ENCODE measurements around the gene FAM237B.
"Not testable (repeated sequence)": the region's sequence is repeated elsewhere in the genome, so short reads cannot be mapped to it uniquely, and the experiment has no call there.

FAM237B gene

GRCh38 chr7:90320801-90321494, at the start of gene FAM237B:
Gene FAM237B, minus strand, starts transcription at chr7:90321304. Its CDS starts 1,556 bp downstream, at chr7:90319748.
- no peak for TF ChIP-seq POLR2A (IDR thresholded peaks at IDR 0.05; ENCODE audit: low read depth, low read length)
- DNase-seq (ENCODE audit: insufficient read length, low spot score) (no peak), FAIRE-seq (no peak)

- FAIRE-seq (no peak), DNase-seq (ENCODE audit: insufficient read length, low spot score) (no peak)
- TF ChIP-seq POLR2A (IDR thresholded peaks at IDR 0.05; ENCODE audit: low read depth, low read length) = no peak
Observed at GRCh38 chr7:90351987-90352386, 30.9 kb upstream of the FAM237B start.

GRCh38 chr7:90350032-90350431, 28.9 kb upstream of the FAM237B start:
- not testable (repeated sequence) for FAIRE-seq; DNase-seq (ENCODE audit: insufficient read length, low spot score)

GRCh38 chr7:90349305-90349704, 28.2 kb upstream of the FAM237B start:
- FAIRE-seq = no peak
- no peak for TF ChIP-seq POLR2A (IDR thresholded peaks at IDR 0.05; ENCODE audit: low read depth, low read length)

GRCh38 chr7:90347759-90348158, 26.7 kb upstream of the FAM237B start:
- no peak for TF ChIP-seq POLR2A (IDR thresholded peaks at IDR 0.05; ENCODE audit: low read depth, low read length)
- DNase-seq (ENCODE audit: insufficient read length, low spot score) (no peak), FAIRE-seq (no peak)

More at GRCh38 chr7:90349305-90349704, 28.2 kb upstream of the FAM237B start:
- no peak for DNase-seq (ENCODE audit: insufficient read length, low spot score)

- peak; percentile 90 for TF ChIP-seq POLR2A (IDR thresholded peaks at IDR 0.05; ENCODE audit: low read depth, low read length)
- DNase-seq (ENCODE audit: insufficient read length, low spot score) (peak; percentile 81), FAIRE-seq (peak; percentile 66)
Observed at GRCh38 chr7:90346336-90347125, 25.4 kb upstream of the FAM237B start, which contains the start of gene GTPBP10. Gene GTPBP10, plus strand, starts transcription at chr7:90346716. Its CDS starts 26 bp downstream, at chr7:90346742.

- DNase-seq (ENCODE audit: insufficient read length, low spot score) = no peak
- no peak for TF ChIP-seq POLR2A (IDR thresholded peaks at IDR 0.05; ENCODE audit: low read depth, low read length)
- FAIRE-seq = peak; percentile 62
Observed at GRCh38 chr7:90345595-90346335, 24.7 kb upstream of the FAM237B start.

GRCh38 chr7:90345016-90345415, 23.9 kb upstream of the FAM237B start:
- FAIRE-seq (no peak), DNase-seq (ENCODE audit: insufficient read length, low spot score) (no peak)
- TF ChIP-seq POLR2A (IDR thresholded peaks at IDR 0.05; ENCODE audit: low read depth, low read length) = no peak

- TF ChIP-seq POLR2A (IDR thresholded peaks at IDR 0.05; ENCODE audit: low read depth, low read length) = no peak
- DNase-seq (ENCODE audit: insufficient read length, low spot score) (no peak), FAIRE-seq (no peak)
Observed at GRCh38 chr7:90337106-90337505, 16.0 kb upstream of the FAM237B start.

- not testable (repeated sequence) for FAIRE-seq; DNase-seq (ENCODE audit: insufficient read length, low spot score)
Observed at GRCh38 chr7:90334926-90335325, 13.8 kb upstream of the FAM237B start.

- no peak for DNase-seq (ENCODE audit: insufficient read length, low spot score)
- no peak for TF ChIP-seq POLR2A (IDR thresholded peaks at IDR 0.05; ENCODE audit: low read depth, low read length)
- no peak for FAIRE-seq
Observed at GRCh38 chr7:90334193-90334843, 13.2 kb upstream of the FAM237B start.

GRCh38 chr7:90326500-90326899, 5.4 kb upstream of the FAM237B start:
- DNase-seq (ENCODE audit: insufficient read length, low spot score) (no peak), FAIRE-seq (no peak)
- TF ChIP-seq POLR2A (IDR thresholded peaks at IDR 0.05; ENCODE audit: low read depth, low read length) = no peak

GRCh38 chr7:90322837-90323236, 1.7 kb upstream of the FAM237B start:
- FAIRE-seq = no peak
- no peak for DNase-seq (ENCODE audit: insufficient read length, low spot score)
- no peak for TF ChIP-seq POLR2A (IDR thresholded peaks at IDR 0.05; ENCODE audit: low read depth, low read length)

- DNase-seq (ENCODE audit: insufficient read length, low spot score) = no peak
- TF ChIP-seq POLR2A (IDR thresholded peaks at IDR 0.05; ENCODE audit: low read depth, low read length) = no peak
- FAIRE-seq = no peak
Observed at GRCh38 chr7:90320418-90320800, 695 bp downstream of the FAM237B start.

Measured in H54 (cell line).